Measurements from ENCODE around the gene USP6NL. TPM values are rescaled to one million over a fixed set of nuclear protein-coding genes. Genes with fewer than 3 reads are reported as not detected.
"Not testable (repeated sequence)": the region's sequence is repeated elsewhere in the genome, so short reads cannot be mapped to it uniquely, and the experiment has no call there.

USP6NL gene
- total RNA-seq, 1 donor from 2014 or later, result 29.6 TPM

DNA sequence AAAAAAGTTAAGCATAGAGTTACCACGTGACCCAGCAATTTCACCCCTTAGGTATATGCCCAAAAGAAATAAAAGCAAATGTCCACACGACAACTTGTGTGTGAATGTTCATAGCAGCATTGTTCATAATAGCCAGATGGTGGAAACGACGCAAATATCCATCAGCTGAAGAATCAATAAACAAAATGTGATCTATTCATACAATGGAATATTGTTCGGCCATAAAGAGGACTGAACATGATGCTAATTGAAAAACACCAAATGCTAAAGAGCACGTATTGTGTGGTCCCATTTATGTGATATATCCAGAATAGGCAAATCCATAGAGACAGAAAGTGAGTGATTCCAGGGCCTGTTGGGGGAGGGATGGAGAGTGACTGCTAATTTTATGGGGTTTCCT lies 18.3 kb upstream of the USP6NL start:
- no peak overlapping the region for H3K4me3 Mint-ChIP-seq
- TF ChIP-seq, protein P1, sequence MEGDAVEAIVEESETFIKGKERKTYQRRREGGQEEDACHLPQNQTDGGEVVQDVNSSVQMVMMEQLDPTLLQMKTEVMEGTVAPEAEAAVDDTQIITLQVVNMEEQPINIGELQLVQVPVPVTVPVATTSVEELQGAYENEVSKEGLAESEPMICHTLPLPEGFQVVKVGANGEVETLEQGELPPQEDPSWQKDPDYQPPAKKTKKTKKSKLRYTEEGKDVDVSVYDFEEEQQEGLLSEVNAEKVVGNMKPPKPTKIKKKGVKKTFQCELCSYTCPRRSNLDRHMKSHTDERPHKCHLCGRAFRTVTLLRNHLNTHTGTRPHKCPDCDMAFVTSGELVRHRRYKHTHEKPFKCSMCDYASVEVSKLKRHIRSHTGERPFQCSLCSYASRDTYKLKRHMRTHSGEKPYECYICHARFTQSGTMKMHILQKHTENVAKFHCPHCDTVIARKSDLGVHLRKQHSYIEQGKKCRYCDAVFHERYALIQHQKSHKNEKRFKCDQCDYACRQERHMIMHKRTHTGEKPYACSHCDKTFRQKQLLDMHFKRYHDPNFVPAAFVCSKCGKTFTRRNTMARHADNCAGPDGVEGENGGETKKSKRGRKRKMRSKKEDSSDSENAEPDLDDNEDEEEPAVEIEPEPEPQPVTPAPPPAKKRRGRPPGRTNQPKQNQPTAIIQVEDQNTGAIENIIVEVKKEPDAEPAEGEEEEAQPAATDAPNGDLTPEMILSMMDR (conservative IDR thresholded peaks at IDR 0.05), result no peak

DNA sequence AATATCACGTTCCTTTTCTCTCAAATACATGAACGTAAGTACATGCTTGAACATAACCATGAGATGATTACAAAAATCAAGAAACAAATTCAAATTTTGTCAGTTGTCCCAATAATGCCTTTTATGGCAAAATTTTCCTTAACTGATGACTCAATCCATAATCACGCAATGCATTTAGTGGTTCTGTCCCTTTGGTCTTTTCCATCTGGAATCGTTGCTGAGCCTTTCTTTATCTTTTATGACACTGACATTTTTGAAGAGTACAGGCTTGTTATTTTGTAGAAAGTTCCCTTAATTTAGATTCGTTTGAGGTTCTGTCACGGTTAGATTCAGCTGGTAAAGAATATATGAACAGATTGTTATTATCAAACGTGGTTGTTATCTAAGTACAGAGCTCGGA lies 16.5 kb upstream of the USP6NL start:
- not testable (repeated sequence) for H3K27me3 Mint-ChIP-seq; H3K9me3 Mint-ChIP-seq; H3K4me1 Mint-ChIP-seq (ENCODE audit: unreplicated experiment); DNase-seq (ENCODE audit: extremely low spot score, unreplicated experiment); H3K36me3 Mint-ChIP-seq; H3K4me3 Mint-ChIP-seq; H3K27ac Mint-ChIP-seq

More for the DNA sequence above, 18.3 kb upstream of the USP6NL start:
- Mint-ChIP-seq H3K27me3 (no peaks in the 10 kb centered on the region), H3K36me3 (no peaks in the 10 kb centered on the region), H3K9me3 (no peaks in the 10 kb centered on the region), H3K27ac (no peak overlapping the region), H3K4me1 (ENCODE audit: unreplicated experiment) (no peaks in the 10 kb centered on the region)
- no peak for DNase-seq (ENCODE audit: extremely low spot score, unreplicated experiment)

DNA sequence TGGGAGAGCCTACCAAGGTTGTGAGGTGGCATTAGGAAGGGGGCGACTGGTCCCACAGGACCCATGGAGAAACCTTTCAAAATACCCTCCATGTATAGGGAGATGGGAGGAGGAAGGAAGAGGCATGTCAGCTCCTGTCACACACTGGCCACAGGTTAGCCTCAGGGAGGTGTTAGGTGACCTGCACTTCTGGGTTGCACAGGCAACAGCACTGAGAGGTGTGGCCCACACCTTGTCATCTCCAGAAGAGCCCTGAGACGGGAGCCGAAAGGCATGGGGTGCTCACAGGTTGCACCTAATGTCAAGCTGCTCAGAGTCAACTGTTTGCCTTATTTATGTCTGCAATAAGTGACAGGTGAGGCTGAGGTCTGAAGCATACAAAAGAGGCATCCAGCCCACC lies 14.6 kb upstream of the USP6NL start:
- no peak for DNase-seq (ENCODE audit: extremely low spot score, unreplicated experiment)
- no peak overlapping the region for H3K4me3 Mint-ChIP-seq
- TF ChIP-seq, protein P1 (conservative IDR thresholded peaks at IDR 0.05), result no peak
- no peaks in the 10 kb centered on the region for H3K27me3 Mint-ChIP-seq
- no peaks in the 10 kb centered on the region for H3K4me1 Mint-ChIP-seq (ENCODE audit: unreplicated experiment)
- no peak overlapping the region for H3K27ac Mint-ChIP-seq
- no peaks in the 10 kb centered on the region for H3K9me3 Mint-ChIP-seq
- no peaks in the 10 kb centered on the region for H3K36me3 Mint-ChIP-seq

DNA sequence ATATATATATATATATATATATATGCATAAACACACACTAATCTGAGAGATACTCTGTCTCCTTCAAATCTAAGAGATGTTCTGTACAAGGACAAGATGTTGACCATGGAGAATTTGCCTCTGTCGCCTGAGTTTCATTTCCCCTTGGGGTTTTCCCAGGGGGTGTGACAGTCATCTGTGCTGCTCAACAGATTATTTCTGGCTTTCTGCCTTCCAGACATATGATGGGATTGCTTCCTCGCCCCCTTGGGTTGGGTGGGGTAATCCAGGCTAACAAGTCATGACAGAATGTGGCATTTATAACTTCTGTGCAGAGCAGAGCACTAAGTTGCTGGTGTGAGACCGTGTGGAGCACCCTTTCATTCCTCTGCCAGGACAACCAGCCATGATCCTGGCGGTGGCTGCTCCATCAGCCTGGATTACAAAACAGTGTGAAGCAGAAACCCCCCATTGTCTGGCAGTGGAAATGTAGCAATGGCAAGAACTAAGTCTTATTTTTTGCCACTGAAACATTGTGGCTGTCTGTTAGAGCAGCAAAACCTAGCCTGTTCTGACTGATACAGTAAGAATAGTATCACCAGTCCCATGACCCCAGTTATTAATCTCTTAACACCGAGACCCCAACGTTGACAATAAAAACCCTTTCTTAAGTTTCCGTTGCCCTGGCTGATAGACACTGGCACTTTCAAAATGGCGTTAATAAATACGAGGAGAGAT lies 13.7 kb upstream of the USP6NL start:
- Mint-ChIP-seq H3K27ac (no peak overlapping the region), H3K9me3 (no peaks in the 10 kb centered on the region)

DNA sequence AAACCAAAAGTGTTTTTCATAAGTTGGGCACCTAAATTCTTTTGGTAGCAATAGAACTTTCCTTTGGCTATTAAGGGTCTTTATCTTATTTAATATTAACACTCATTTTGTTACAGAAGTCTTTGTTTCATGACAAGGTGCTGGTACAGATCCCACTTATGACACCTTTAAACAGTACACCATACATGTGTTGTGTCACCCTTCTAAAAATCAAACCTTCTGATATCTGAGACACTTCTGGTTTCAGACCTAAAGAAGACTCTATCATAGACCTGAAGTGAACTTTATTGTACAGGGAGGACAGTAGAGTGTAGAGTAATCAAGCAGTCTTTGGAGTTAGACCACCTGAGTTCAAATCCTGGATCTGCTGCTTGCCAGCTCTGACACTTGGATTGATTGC lies 5.8 kb upstream of the USP6NL start:
- H3K9me3 Mint-ChIP-seq, result no peaks in the 10 kb centered on the region
- no peak for DNase-seq (ENCODE audit: extremely low spot score, unreplicated experiment)
- no peak overlapping the region for H3K27ac Mint-ChIP-seq
- no peaks in the 10 kb centered on the region for H3K27me3 Mint-ChIP-seq
- no peak overlapping the region for H3K4me3 Mint-ChIP-seq
- TF ChIP-seq, protein P1 (conservative IDR thresholded peaks at IDR 0.05), result no peak
- H3K36me3 Mint-ChIP-seq, result no peaks in the 10 kb centered on the region
- H3K4me1 Mint-ChIP-seq (ENCODE audit: unreplicated experiment), result peaks cover 12% of the 10 kb centered on the region

More for the DNA sequence above, 13.7 kb upstream of the USP6NL start:
- Mint-ChIP-seq H3K4me1 (ENCODE audit: unreplicated experiment) (no peaks in the 10 kb centered on the region), H3K36me3 (no peaks in the 10 kb centered on the region), H3K27me3 (no peaks in the 10 kb centered on the region), H3K4me3 (no peak overlapping the region)
- DNase-seq (ENCODE audit: extremely low spot score, unreplicated experiment), result no peak
- TF ChIP-seq, protein P1 (conservative IDR thresholded peaks at IDR 0.05), result no peak

DNA sequence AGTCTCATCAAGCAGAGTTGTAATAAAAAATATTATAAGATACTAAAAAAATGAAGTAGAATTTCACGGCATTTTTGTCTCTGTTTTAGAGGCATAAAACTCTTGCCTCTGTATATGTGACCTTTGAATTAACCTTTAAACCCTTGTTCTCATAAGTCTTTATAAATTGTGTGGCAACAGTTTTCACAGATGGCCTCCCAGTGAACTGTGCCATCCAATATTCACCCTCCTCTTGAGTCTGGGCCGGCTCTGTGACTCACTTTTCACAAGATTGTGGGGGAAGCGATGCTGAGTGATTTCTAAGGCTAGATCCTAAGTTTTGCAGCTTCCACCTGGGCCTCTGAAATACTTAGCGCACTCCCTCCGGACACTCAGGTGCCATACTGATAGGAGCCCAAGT lies 4.6 kb upstream of the USP6NL start:
- Mint-ChIP-seq H3K9me3 (no peaks in the 10 kb centered on the region), H3K36me3 (no peaks in the 10 kb centered on the region), H3K27ac (no peak overlapping the region), H3K4me1 (ENCODE audit: unreplicated experiment) (peaks cover 14% of the 10 kb centered on the region), H3K27me3 (no peaks in the 10 kb centered on the region), H3K4me3 (no peak overlapping the region)
- no peak for DNase-seq (ENCODE audit: extremely low spot score, unreplicated experiment)
- TF ChIP-seq, protein P1 (conservative IDR thresholded peaks at IDR 0.05), result no peak

All from type B pancreatic cell (in vitro differentiated cells).